Measurements from ENCODE around the gene CST9L. TPM values are rescaled to one million over a fixed set of nuclear protein-coding genes. Genes with fewer than 3 reads are reported as not detected.

CST9L gene
- total RNA-seq, 4 donors from 2014 or later = not detected

DNA sequence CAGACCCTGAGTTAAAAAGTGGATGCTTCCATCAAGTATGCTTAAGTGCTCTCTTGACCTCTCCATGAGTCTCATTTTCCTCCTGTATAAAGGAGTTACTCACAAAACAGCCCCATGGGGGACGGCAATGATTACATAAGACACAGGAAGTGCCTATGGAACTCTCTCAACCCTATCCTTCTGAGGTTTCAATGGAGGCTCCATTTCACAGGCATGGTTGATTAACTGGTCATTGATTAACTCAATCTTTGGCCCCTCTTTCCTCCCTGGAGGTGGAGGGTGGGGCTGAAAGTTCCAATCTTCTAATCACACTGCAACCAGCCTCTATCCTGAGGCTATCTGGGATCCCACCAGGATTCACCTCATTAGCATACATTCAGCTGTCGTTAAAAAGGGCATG, 48.1 kb downstream of the CST9L start:
- TF ChIP-seq POLR2A (IDR thresholded peaks at IDR 0.05) (no peak), POLR2AphosphoS5 (IDR thresholded peaks at IDR 0.05) (no peak), CTCF (IDR thresholded peaks at IDR 0.05) (no peak), EP300 (IDR thresholded peaks at IDR 0.05; ENCODE audit: low read depth) (no peak)
- Histone ChIP-seq H3K36me3 (no peaks in the 10 kb centered on the region), H3K27ac (no peak overlapping the region), H3K4me1 (no peaks in the 10 kb centered on the region), H3K27me3 (no peaks in the 10 kb centered on the region), H3K4me3 (no peak overlapping the region), H3K9me3 (no peaks in the 10 kb centered on the region)
- no peak for DNase-seq
- WGBS, 2 donors (ENCODE audit: low coverage in 1 of 2) = 74% methylated on average over 2 of the region's 2 CpGs; no CpG with 5 or more reads in 1 of the 2 donors
- in situ Hi-C loops (cut with MboI; ENCODE audit: low pct_ligation_motif_present in 1 of 4, low pct_unique_long_range_greater_than_20kb in 1 of 4, low sequenced_read_pairs in 3 of 4) (no loop called here), intact Hi-C loops (cut with DNase I; ENCODE audit: low total_unique reads) (no loop called here)

DNA sequence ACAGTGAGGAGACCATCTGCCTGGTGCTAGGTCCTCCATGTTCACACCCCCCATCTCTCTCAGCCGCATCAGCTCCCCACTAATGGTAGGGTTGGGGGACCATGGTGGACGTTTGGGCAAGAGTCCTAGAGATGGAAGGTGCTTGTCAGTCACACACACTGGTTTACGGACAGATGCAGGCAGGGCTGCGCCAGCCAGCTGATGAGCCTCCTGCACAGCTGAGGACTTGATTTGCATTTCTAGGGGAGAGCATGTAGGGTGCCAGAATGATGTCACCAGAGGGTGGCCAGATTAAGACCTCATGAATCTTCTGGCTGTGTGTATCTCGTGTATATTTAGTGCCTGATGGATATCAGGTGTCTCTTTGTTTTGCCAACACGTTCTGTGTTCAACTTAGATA, 48.7 kb downstream of the CST9L start:
- H3K27me3 ChIP-seq = no peaks in the 10 kb centered on the region
- H3K9me3 ChIP-seq = no peaks in the 10 kb centered on the region
- H3K4me3 ChIP-seq = no peak overlapping the region
- 69 to 71% methylated on average over 2 to 6 of the region's 6 CpGs for whole genome bisulfite sequencing, 2 donors (ENCODE audit: low coverage in 1 of 2)
- TF ChIP-seq CTCF (IDR thresholded peaks at IDR 0.05) (no peak), POLR2A (IDR thresholded peaks at IDR 0.05) (no peak), EP300 (IDR thresholded peaks at IDR 0.05; ENCODE audit: low read depth) (no peak), POLR2AphosphoS5 (IDR thresholded peaks at IDR 0.05) (no peak)
- no peaks in the 10 kb centered on the region for H3K36me3 ChIP-seq
- in situ Hi-C loops (cut with MboI; ENCODE audit: low pct_ligation_motif_present in 1 of 4, low pct_unique_long_range_greater_than_20kb in 1 of 4, low sequenced_read_pairs in 3 of 4) = no loop called here
- no peak for DNase-seq
- no peak overlapping the region for H3K27ac ChIP-seq
- no peaks in the 10 kb centered on the region for H3K4me1 ChIP-seq
- intact Hi-C loops (cut with DNase I; ENCODE audit: low total_unique reads) = no loop called here

DNA sequence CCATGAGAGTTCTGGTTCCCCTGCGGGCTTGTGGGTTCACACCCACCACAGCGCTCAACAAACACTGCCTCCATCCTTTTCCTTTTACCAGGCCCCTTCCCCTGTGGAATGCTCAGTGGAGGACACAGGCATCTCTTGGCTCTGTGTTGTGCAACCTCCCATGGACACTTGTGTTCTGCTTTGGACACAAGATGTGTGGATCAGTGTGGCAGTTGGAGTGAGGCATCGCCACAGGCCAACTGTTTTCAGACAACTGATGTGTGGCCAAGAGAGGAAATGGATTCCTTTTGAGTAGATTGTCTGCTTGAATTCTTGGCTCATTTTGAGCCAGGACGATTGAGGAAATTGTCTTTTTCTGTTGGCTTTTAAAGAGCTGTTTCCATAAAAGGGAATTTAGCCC, 50.6 kb downstream of the CST9L start:
- H3K27me3 ChIP-seq = no peaks in the 10 kb centered on the region
- H3K36me3 ChIP-seq = no peaks in the 10 kb centered on the region
- no peak for DNase-seq
- 40 to 82% methylated on average over 1 to 4 of the region's 4 CpGs for WGBS, 2 donors (ENCODE audit: low coverage in 1 of 2)
- H3K4me3 ChIP-seq = no peak overlapping the region
- intact Hi-C loops (cut with DNase I; ENCODE audit: low total_unique reads) = no loop called here
- no peaks in the 10 kb centered on the region for H3K9me3 ChIP-seq
- in situ Hi-C loops (cut with MboI; ENCODE audit: low pct_ligation_motif_present in 1 of 4, low pct_unique_long_range_greater_than_20kb in 1 of 4, low sequenced_read_pairs in 3 of 4) = no loop called here
- no peaks in the 10 kb centered on the region for H3K4me1 ChIP-seq
- no peak overlapping the region for H3K27ac ChIP-seq
- no peak for TF ChIP-seq POLR2A (IDR thresholded peaks at IDR 0.05)
- no peak for TF ChIP-seq EP300 (IDR thresholded peaks at IDR 0.05; ENCODE audit: low read depth)
- TF ChIP-seq CTCF (IDR thresholded peaks at IDR 0.05) = no peak
- TF ChIP-seq POLR2AphosphoS5 (IDR thresholded peaks at IDR 0.05) = no peak

- intact Hi-C loops (cut with DNase I; ENCODE audit: low total_unique reads) = no loop called here
- no peak overlapping the region for H3K4me3 ChIP-seq
- WGBS, 2 donors (ENCODE audit: low coverage in 1 of 2) = 61 to 73% methylated on average over 5 of the region's 5 CpGs
- in situ Hi-C loops (cut with MboI; ENCODE audit: low pct_ligation_motif_present in 1 of 4, low pct_unique_long_range_greater_than_20kb in 1 of 4, low sequenced_read_pairs in 3 of 4) = no loop called here
- H3K4me1 ChIP-seq = no peaks in the 10 kb centered on the region
- TF ChIP-seq POLR2AphosphoS5 (IDR thresholded peaks at IDR 0.05) (no peak), EP300 (IDR thresholded peaks at IDR 0.05; ENCODE audit: low read depth) (no peak), CTCF (IDR thresholded peaks at IDR 0.05) (no peak), POLR2A (IDR thresholded peaks at IDR 0.05) (no peak)
- no peaks in the 10 kb centered on the region for H3K27me3 ChIP-seq
- H3K27ac ChIP-seq = no peak overlapping the region
- no peaks in the 10 kb centered on the region for H3K9me3 ChIP-seq
- DNase-seq = no peak
- no peaks in the 10 kb centered on the region for H3K36me3 ChIP-seq
Measured at GRCh38 chr20:23515250-23515939, 52.9 kb downstream of the CST9L start.
